Measurements from ENCODE around the gene PTPRZ1. TPM values are rescaled to one million over a fixed set of nuclear protein-coding genes. Genes with fewer than 3 reads are reported as not detected.

Gene PTPRZ1
- total and polyA plus RNA-seq, 12 donors: 0.09 to 0.87 (median 0.36) TPM

DNA sequence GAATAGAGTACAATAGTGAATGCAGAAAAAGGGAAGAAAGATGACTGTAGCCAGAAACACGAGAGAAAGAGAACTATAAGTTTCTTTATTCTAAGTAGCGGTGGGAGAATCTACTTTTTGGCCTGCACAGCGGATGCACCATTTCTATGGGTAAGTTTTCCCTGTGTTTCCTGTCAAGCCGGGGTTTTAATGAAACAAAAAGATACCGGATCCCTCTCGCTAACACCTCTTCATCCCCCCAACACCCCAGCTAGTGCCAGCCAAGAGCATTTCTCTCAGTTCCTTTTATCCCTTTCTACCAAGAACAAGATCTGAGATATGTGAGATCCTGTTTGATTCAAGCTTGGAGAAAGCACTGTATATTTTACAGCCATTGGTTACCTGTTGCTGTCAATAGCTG is 14.7 kb downstream of the PTPRZ1 start:
- Histone ChIP-seq H3K4me1 (no peaks in the 10 kb centered on the region), H3K36me3 (no peaks in the 10 kb centered on the region), H3K4me3 (no peak overlapping the region), H3K27me3 (no peaks in the 10 kb centered on the region), H3K9me3 (peaks cover 0 to 2% (median 0%) of the 10 kb centered on the region in 11 donors), H3K27ac (no peak overlapping the region)
- WGBS, 2 donors: 83 to 88% methylated on average over 6 of the region's 6 CpGs
- DNase-seq (no peak), ATAC-seq (no peak)
- intact Hi-C loops (cut with DNase I): no loop called here
- TF ChIP-seq, protein P1, sequence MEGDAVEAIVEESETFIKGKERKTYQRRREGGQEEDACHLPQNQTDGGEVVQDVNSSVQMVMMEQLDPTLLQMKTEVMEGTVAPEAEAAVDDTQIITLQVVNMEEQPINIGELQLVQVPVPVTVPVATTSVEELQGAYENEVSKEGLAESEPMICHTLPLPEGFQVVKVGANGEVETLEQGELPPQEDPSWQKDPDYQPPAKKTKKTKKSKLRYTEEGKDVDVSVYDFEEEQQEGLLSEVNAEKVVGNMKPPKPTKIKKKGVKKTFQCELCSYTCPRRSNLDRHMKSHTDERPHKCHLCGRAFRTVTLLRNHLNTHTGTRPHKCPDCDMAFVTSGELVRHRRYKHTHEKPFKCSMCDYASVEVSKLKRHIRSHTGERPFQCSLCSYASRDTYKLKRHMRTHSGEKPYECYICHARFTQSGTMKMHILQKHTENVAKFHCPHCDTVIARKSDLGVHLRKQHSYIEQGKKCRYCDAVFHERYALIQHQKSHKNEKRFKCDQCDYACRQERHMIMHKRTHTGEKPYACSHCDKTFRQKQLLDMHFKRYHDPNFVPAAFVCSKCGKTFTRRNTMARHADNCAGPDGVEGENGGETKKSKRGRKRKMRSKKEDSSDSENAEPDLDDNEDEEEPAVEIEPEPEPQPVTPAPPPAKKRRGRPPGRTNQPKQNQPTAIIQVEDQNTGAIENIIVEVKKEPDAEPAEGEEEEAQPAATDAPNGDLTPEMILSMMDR (IDR thresholded peaks at IDR 0.05): no peak

DNA sequence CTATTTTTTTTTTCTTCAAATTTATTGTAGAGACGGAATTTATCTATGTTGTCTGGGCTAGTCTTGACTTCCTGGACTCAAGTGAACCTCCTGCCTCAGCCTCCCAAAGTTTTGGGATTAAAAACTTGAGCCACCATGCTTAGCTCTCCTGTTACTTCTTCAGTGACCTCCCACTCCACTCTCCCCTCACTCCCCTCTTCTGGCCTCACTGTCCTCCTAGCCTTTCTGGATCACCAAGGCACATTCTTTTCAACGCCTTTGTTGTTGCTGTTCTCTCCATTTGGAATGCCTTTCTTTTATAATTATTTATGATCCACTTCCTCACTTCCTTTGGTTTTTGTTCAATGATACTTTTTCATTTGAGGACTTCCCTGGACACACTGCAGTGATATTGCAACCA is 17.9 kb downstream of the PTPRZ1 start:
- H3K27ac ChIP-seq: no peak overlapping the region
- TF ChIP-seq, protein P1 (IDR thresholded peaks at IDR 0.05): no peak
- ATAC-seq (no peak), DNase-seq (no peak)
- H3K9me3 ChIP-seq: peaks cover 0 to 2% (median 0%) of the 10 kb centered on the region in 11 donors
- no peaks in the 10 kb centered on the region for H3K36me3 ChIP-seq
- intact Hi-C loops (cut with DNase I): no loop called here
- no peaks in the 10 kb centered on the region for H3K4me1 ChIP-seq
- H3K27me3 ChIP-seq: no peaks in the 10 kb centered on the region
- WGBS, 2 donors: 62 to 67% methylated on average over 2 of the region's 2 CpGs
- H3K4me3 ChIP-seq: no peak overlapping the region

DNA sequence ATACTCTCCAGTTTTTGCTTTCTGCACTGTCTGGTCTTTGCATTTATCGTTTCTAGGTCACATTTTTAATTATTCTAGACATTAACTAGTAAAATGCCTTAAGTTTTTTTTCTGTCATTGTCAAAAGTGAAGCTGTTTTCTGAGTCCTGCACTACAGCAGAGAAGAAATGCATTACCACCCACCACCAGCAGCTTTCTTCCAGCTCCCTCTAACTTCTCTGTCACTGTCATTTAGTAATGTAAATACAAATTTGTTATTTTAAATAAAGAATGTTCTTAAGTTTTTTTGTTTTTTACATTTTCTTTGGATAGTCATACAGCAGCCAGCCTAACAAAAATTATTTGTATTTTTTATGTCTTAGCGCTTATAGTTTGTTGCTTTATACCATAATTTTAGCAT is 18.8 kb downstream of the PTPRZ1 start:
- no peaks in the 10 kb centered on the region for H3K36me3 ChIP-seq
- H3K4me3 ChIP-seq: no peak overlapping the region
- H3K27me3 ChIP-seq: no peaks in the 10 kb centered on the region
- ATAC-seq (no peak), DNase-seq (no peak)
- no peaks in the 10 kb centered on the region for H3K9me3 ChIP-seq
- no peaks in the 10 kb centered on the region for H3K4me1 ChIP-seq
- 70 to 82% methylated on average over 2 of the region's 2 CpGs for WGBS, 2 donors
- no peak overlapping the region for H3K27ac ChIP-seq
- TF ChIP-seq, protein P1 (IDR thresholded peaks at IDR 0.05): no peak
- intact Hi-C loops (cut with DNase I): no loop called here

DNA sequence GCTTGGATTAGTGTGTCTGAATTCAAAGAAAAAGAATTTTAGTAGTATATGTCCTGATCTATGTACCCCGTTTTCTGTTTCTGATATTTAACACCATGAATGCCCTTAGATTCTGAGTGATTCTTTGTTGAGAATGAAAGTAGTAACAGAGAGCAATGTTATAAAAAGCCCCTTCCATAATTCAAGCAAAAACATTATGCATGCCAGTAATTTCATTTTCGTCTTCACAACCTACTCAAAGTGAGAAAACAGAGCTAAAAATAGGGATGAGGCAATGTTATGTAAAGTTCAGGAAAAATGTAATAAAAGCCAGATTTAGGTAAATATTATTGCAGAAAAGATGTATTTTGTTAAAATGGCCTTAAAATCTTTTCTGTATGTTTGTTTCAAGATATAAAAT is 28.1 kb downstream of the PTPRZ1 start:
- Histone ChIP-seq H3K4me1 (no peaks in the 10 kb centered on the region), H3K9me3 (no peaks in the 10 kb centered on the region), H3K4me3 (no peak overlapping the region), H3K27me3 (no peaks in the 10 kb centered on the region), H3K27ac (no peak overlapping the region), H3K36me3 (no peaks in the 10 kb centered on the region)
- TF ChIP-seq, protein P1 (IDR thresholded peaks at IDR 0.05): no peak
- DNase-seq (no peak), ATAC-seq (no peak)
- WGBS, 2 donors: 21 to 62% methylated on average over 2 of the region's 2 CpGs
- intact Hi-C loops (cut with DNase I): no loop called here

Data from heart right ventricle (tissue), 16 donors.